NT2/D1 (cell line): ENCODE measurements around the gene PARVG.

Source experiments
- SUZ12 ChIP-seq: IDR thresholded peaks from 2 replicates; pipeline ENCODE4 v1.6.1; 2011; ENCODE audit not compliant: insufficient read length, insufficient read depth; ENCODE audit errors: extremely low read depth
- YY1 ChIP-seq: IDR thresholded peaks from 2 replicates; pipeline ENCODE4 v1.6.1; 2011; ENCODE audit not compliant: insufficient read length, insufficient read depth
- ZNF274 ChIP-seq: IDR thresholded peaks from 2 replicates; pipeline ENCODE4 v1.6.1; 2011; ENCODE audit warnings: mild to moderate bottlenecking, low read depth, low read length

- no peak for TF ChIP-seq ZNF274
- no peak for TF ChIP-seq SUZ12
- no peak for TF ChIP-seq YY1
Measured at GRCh38 chr22:44188316-44188715, 7.6 kb downstream of the PARVG start.
